ENCODE results near the gene EHD4. TPM values are rescaled to one million over a fixed set of nuclear protein-coding genes. Genes with fewer than 3 reads are reported as not detected.

The EHD4 gene
- total RNA-seq, 1 donor from 2014 or later: 24.6 TPM

DNA sequence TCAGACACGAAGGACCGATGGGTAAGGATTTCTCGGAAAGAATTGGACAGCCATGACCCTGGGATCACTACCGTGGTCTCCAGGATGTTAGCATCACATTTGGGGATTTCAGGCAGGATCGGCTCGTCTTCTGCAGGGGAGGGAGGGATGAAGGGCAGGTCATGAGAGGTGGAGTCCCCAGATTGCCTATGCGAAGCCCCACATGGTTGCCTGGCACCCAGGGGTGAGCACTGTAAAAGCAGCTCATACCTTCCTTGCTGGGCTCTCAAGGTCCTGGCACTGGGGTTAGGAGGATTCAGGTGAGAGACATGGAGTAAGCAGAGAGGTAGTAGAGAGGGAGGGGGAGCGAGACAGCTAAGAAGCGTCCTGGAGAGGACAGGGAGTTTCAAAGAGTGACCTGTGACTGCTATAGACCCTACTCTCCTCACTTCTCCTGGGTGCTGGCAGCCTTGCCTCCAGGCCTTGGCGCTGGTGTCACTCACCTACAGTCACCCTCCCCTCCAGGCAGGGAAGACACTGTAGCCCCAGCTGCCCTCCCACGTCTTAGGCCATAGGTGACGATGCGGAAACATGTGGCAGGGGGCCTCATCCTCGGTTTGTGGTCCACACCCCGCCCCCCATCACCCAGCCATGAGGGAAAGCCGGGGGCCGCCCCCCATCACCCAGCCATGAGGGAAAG lies 15.0 kb upstream of the EHD4 start:
- Histone ChIP-seq H3K27ac (no peak overlapping the region), H3K9me3 (no peaks in the 10 kb centered on the region), H3K36me3 (no peaks in the 10 kb centered on the region), H3K27me3 (no peaks in the 10 kb centered on the region), H3K4me1 (no peaks in the 10 kb centered on the region), H3K4me3 (no peak overlapping the region)
- intact Hi-C loops (cut with DNase I): no loop called here
- no peak for TF ChIP-seq POLR2AphosphoS5 (IDR thresholded peaks at IDR 0.05; ENCODE audit: insufficient read depth in 1 of 2, low read depth in 1 of 2)
- TF ChIP-seq, protein P1, sequence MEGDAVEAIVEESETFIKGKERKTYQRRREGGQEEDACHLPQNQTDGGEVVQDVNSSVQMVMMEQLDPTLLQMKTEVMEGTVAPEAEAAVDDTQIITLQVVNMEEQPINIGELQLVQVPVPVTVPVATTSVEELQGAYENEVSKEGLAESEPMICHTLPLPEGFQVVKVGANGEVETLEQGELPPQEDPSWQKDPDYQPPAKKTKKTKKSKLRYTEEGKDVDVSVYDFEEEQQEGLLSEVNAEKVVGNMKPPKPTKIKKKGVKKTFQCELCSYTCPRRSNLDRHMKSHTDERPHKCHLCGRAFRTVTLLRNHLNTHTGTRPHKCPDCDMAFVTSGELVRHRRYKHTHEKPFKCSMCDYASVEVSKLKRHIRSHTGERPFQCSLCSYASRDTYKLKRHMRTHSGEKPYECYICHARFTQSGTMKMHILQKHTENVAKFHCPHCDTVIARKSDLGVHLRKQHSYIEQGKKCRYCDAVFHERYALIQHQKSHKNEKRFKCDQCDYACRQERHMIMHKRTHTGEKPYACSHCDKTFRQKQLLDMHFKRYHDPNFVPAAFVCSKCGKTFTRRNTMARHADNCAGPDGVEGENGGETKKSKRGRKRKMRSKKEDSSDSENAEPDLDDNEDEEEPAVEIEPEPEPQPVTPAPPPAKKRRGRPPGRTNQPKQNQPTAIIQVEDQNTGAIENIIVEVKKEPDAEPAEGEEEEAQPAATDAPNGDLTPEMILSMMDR (IDR thresholded peaks at IDR 0.05): no peak
- TF ChIP-seq POLR2A (IDR thresholded peaks at IDR 0.05): no peak
- no peak for DNase-seq (ENCODE audit: extremely low spot score in 2 of 2)

DNA sequence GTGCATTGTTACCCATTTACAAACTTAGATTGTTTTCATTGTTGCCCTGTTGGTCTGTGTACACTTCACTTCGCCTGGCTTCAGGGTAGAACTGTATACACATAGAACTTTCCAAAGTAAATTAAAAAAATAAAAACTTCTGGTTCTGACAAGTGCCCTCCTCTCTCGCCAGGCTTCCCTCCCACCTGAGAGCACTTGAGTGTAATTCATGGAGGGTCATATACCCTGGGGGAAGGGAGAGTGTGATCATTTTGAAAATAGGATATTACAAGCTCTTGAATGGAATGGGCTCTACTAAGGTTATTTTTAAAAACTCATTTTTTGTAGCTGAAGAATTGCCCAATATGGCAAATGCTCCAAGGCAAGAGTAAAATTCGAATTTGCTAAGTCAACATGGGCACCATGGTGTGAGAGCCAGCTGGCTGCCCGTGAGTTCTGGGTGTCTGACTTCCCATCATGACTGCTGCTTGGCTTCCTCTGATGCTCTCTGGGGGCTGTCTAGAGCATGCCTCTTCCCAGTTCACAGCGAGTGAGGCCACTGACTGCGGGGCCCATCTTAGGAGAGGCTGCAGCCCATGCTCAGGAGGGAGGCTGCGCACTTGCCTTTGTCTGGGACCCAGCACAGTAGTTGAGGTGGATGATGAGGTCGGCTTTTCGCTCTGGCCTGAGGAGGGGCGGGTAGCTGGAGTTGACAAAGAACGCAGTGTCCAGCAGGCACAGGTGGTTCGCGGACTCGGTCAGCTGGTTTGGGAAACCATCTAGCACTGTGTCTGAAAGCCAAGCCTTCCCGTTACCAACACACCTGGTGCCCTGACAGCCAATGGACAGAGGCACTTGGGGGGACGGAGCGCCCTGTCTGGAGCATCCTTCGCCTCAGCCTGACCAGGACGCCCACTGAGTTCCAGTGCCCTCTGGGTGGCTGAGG lies 13.1 kb upstream of the EHD4 start:
- no peaks in the 10 kb centered on the region for H3K36me3 ChIP-seq
- peak in 1 of 2 donors; percentile 79 for DNase-seq (ENCODE audit: extremely low spot score in 2 of 2)
- no peak for TF ChIP-seq POLR2AphosphoS5 (IDR thresholded peaks at IDR 0.05; ENCODE audit: insufficient read depth in 1 of 2, low read depth in 1 of 2)
- no peak for TF ChIP-seq POLR2A (IDR thresholded peaks at IDR 0.05)
- TF ChIP-seq, protein P1 (IDR thresholded peaks at IDR 0.05): no peak
- H3K9me3 ChIP-seq: no peaks in the 10 kb centered on the region
- no peak overlapping the region for H3K4me3 ChIP-seq
- H3K27me3 ChIP-seq: no peaks in the 10 kb centered on the region
- H3K27ac ChIP-seq: no peak overlapping the region
- no peaks in the 10 kb centered on the region for H3K4me1 ChIP-seq
- intact Hi-C loops (cut with DNase I): no loop called here

DNA sequence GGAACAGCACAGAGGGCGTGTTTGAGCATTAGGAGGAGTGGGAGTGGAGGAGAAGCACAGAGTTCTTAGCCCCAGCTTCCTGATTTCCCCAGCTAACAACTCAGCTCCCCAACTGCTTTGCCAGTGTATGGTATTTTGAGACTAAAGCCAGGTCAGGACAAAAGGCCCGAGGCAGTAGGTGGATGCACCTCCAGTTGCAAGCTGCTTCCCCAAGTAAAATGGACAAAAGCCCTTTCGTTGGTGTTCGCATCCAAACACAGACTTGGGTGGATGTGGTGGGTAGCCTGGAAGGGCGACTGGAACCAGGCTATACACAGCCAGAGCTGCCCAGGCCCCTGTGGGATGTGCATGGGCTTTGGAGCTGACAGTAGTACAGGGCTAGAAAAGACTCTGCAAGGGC lies 12.3 kb upstream of the EHD4 start:
- DNase-seq (ENCODE audit: extremely low spot score in 2 of 2): peak; percentile 28 to 69
- H3K4me3 ChIP-seq: no peak overlapping the region
- no peak overlapping the region for H3K27ac ChIP-seq
- TF ChIP-seq, protein P1 (IDR thresholded peaks at IDR 0.05): no peak
- no peak for TF ChIP-seq POLR2A (IDR thresholded peaks at IDR 0.05)
- no peak for TF ChIP-seq POLR2AphosphoS5 (IDR thresholded peaks at IDR 0.05; ENCODE audit: insufficient read depth in 1 of 2, low read depth in 1 of 2)
- H3K27me3 ChIP-seq: no peaks in the 10 kb centered on the region
- H3K36me3 ChIP-seq: no peaks in the 10 kb centered on the region
- H3K4me1 ChIP-seq: no peaks in the 10 kb centered on the region
- H3K9me3 ChIP-seq: no peaks in the 10 kb centered on the region
- intact Hi-C loops (cut with DNase I): no loop called here

DNA sequence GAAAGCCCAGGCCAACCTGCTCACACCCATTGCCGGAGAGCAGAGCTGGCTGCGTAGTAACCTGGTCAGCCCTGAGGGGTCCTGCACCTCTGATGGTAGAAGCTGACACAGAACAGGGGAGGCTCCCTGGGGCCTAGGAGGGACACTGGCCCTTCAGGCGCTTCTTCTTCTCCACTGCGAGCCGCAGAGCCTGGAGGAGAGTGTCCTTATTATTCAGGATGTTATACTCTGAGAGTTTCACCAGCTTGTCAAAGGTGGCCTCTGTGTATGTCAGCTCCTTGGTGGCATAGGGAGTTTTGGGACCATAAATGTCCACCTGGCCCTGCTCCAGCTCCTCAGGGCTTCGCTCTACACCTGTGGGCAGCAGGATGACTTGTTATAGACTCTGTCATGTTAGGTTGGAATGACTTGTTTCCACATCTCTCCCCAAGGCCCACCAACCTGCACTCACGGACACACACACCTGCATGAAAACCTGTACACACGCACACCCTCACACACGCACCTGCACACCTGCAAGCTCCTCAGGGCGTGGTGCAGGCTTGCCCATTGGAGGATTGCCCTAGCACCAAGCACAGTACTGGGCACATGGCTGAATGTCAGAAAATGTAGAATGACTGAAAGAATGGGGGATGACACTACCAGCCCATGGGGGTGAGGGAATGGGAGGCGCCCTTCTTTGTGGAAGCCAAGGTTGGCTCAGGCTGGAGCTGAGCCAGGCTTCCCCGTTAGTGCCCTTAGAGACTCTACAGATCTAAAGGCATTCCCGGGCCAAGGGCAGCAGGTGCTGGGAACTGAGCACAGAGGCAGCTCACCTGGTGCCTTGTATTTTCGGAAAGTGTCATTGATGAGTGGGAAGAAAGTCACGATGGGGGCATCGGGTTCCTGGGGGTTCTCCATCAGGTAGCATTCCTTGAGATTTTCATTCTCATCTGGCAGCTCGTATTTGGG lies 11.5 kb upstream of the EHD4 start:
- DNase-seq (ENCODE audit: extremely low spot score in 2 of 2): peak; percentile 70 to 77
- TF ChIP-seq, protein P1 (IDR thresholded peaks at IDR 0.05): no peak

More for the DNA sequence above, 11.5 kb upstream of the EHD4 start:
- Histone ChIP-seq H3K27ac (no peak overlapping the region), H3K4me3 (no peak overlapping the region), H3K27me3 (no peaks in the 10 kb centered on the region), H3K9me3 (no peaks in the 10 kb centered on the region), H3K36me3 (no peaks in the 10 kb centered on the region), H3K4me1 (no peaks in the 10 kb centered on the region)
- intact Hi-C loops (cut with DNase I): no loop called here

Data from vagina (tissue), 2 donors.